Measurements from ENCODE around the gene RNASEL. TPM values are rescaled to one million over a fixed set of nuclear protein-coding genes. Genes with fewer than 3 reads are reported as not detected.

The RNASEL gene
- total RNA-seq, 1 donor from 2014 or later = 4.2 TPM

GRCh38 chr1:182574156-182574555, 14.9 kb downstream of the RNASEL start:
- peak; percentile 59 for DNase-seq (ENCODE audit: extremely low spot score, unreplicated experiment)
- H3K27me3 Mint-ChIP-seq (ENCODE audit: unreplicated experiment) = no peaks in the 10 kb centered on the region
- no peak overlapping the region for H3K4me3 Mint-ChIP-seq (ENCODE audit: unreplicated experiment)
- H3K27ac Mint-ChIP-seq (ENCODE audit: unreplicated experiment) = no peak overlapping the region
- peaks cover 6% of the 10 kb centered on the region for H3K4me1 Mint-ChIP-seq (ENCODE audit: unreplicated experiment)
- no peak for TF ChIP-seq CTCF (IDR thresholded peaks at IDR 0.05)
- H3K9me3 Mint-ChIP-seq (ENCODE audit: unreplicated experiment) = no peaks in the 10 kb centered on the region
- H3K36me3 Mint-ChIP-seq (ENCODE audit: unreplicated experiment) = peaks cover 12% of the 10 kb centered on the region

- Mint-ChIP-seq H3K27me3 (ENCODE audit: unreplicated experiment) (no peaks in the 10 kb centered on the region), H3K9me3 (ENCODE audit: unreplicated experiment) (peaks cover under 1% of the 10 kb centered on the region), H3K4me1 (ENCODE audit: unreplicated experiment) (peaks cover 1% of the 10 kb centered on the region), H3K36me3 (ENCODE audit: unreplicated experiment) (peaks cover 3% of the 10 kb centered on the region), H3K27ac (ENCODE audit: unreplicated experiment) (no peak overlapping the region), H3K4me3 (ENCODE audit: unreplicated experiment) (no peak overlapping the region)
- no peak for DNase-seq (ENCODE audit: extremely low spot score, unreplicated experiment)
- TF ChIP-seq CTCF (IDR thresholded peaks at IDR 0.05) = no peak
Measured at GRCh38 chr1:182570611-182570970, 18.5 kb downstream of the RNASEL start.

- Mint-ChIP-seq H3K27ac (ENCODE audit: unreplicated experiment) (no peak overlapping the region), H3K4me1 (ENCODE audit: unreplicated experiment) (no peaks in the 10 kb centered on the region), H3K9me3 (ENCODE audit: unreplicated experiment) (peaks cover 6% of the 10 kb centered on the region), H3K4me3 (ENCODE audit: unreplicated experiment) (no peak overlapping the region), H3K36me3 (ENCODE audit: unreplicated experiment) (no peaks in the 10 kb centered on the region), H3K27me3 (ENCODE audit: unreplicated experiment) (no peaks in the 10 kb centered on the region)
- no peak for DNase-seq (ENCODE audit: extremely low spot score, unreplicated experiment)
- no peak for TF ChIP-seq CTCF (IDR thresholded peaks at IDR 0.05)
Measured at GRCh38 chr1:182569939-182570610, 19.0 kb downstream of the RNASEL start.

GRCh38 chr1:182568647-182569284, 20.3 kb downstream of the RNASEL start:
- Mint-ChIP-seq H3K9me3 (ENCODE audit: unreplicated experiment) (peaks cover 6% of the 10 kb centered on the region), H3K4me1 (ENCODE audit: unreplicated experiment) (no peaks in the 10 kb centered on the region), H3K27ac (ENCODE audit: unreplicated experiment) (no peak overlapping the region), H3K36me3 (ENCODE audit: unreplicated experiment) (no peaks in the 10 kb centered on the region), H3K27me3 (ENCODE audit: unreplicated experiment) (no peaks in the 10 kb centered on the region), H3K4me3 (ENCODE audit: unreplicated experiment) (no peak overlapping the region)
- DNase-seq (ENCODE audit: extremely low spot score, unreplicated experiment) = no peak
- no peak for TF ChIP-seq CTCF (IDR thresholded peaks at IDR 0.05)

- Mint-ChIP-seq H3K4me3 (ENCODE audit: unreplicated experiment) (no peak overlapping the region), H3K9me3 (ENCODE audit: unreplicated experiment) (peaks cover 6% of the 10 kb centered on the region), H3K27me3 (ENCODE audit: unreplicated experiment) (no peaks in the 10 kb centered on the region), H3K27ac (ENCODE audit: unreplicated experiment) (no peak overlapping the region), H3K4me1 (ENCODE audit: unreplicated experiment) (no peaks in the 10 kb centered on the region), H3K36me3 (ENCODE audit: unreplicated experiment) (no peaks in the 10 kb centered on the region)
- no peak for TF ChIP-seq CTCF (IDR thresholded peaks at IDR 0.05)
- no peak for DNase-seq (ENCODE audit: extremely low spot score, unreplicated experiment)
Measured at GRCh38 chr1:182567629-182568028, 21.4 kb downstream of the RNASEL start.

Measured in osteocyte (in vitro differentiated cells).